Prostate gland (tissue), 2 donors: ENCODE measurements around the gene CNTNAP2. TPM values are rescaled to one million over a fixed set of nuclear protein-coding genes. Genes with fewer than 3 reads are reported as not detected.

Experiments used
- DNase-seq: peaks from one replicate; pipeline ENCODE4 v3.0.0-alpha.2; 2019; ENCODE audit warnings: low spot score
- H3K27ac ChIP-seq, 2 donors: fragments of 200-600 bp; sonication (generic); 2 replicates each; pipeline ENCODE4 v1.5.1; 2017 to 2019
- H3K27me3 ChIP-seq: fragments of 200-600 bp; sonication (generic); replicated peaks from 2 replicates; pipeline ENCODE4 v1.5.1; 2019; ENCODE audit not compliant: insufficient read depth
- H3K36me3 ChIP-seq, 2 donors: fragments of 200-600 bp; sonication (generic); 1 replicate in 1 of 2; 2 replicates in 1 of 2; pipeline versions ENCODE4 v1.5.1 to v1.8.1; 2017 to 2019
- H3K4me1 ChIP-seq: fragments of 200-600 bp; sonication (generic); replicated peaks from 2 replicates; pipeline ENCODE4 v1.5.1; 2019
- H3K4me3 ChIP-seq, 2 donors: fragments of 200-600 bp; sonication (generic); 2 replicates each; pipeline ENCODE4 v1.5.1; 2017 to 2019
- H3K9me3 ChIP-seq: fragments of 200-600 bp; sonication (generic); 2 replicates; pipeline ENCODE4 v1.5.1; 2017
- CTCF ChIP-seq, 4 experiments: fragments of 200-600 bp in 2 of 4; fragments of 450-650 bp in 2 of 4; sonication (generic) in 2 of 4; IDR thresholded peaks; 1 replicate in 3 of 4; 2 replicates in 1 of 4; pipeline ENCODE4 v1.5.1; 2016 to 2019; ENCODE audit warnings: antibody characterized with exemption in 4 of 4, mild to moderate bottlenecking in 2 of 4, moderate library complexity in 2 of 4
- POLR2A ChIP-seq: fragments of 450-650 bp; IDR thresholded peaks from one replicate; pipeline ENCODE4 v1.6.1; 2016; ENCODE audit warnings: antibody characterized with exemption, mild to moderate bottlenecking
- POLR2AphosphoS5 ChIP-seq: sonication (generic); formaldehyde crosslinking; IDR thresholded peaks from one replicate; pipeline ENCODE4 v1.6.1; 2017; ENCODE audit warnings: antibody characterized with exemption
- WGBS: methylation state at CpG from one replicate; pipeline ENCODE4 v1.1.5; 2018; 5-methylcytosine and 5-hydroxymethylcytosine counted together
- intact Hi-C: fragments of 100-400 bp; cut with DNase I; formaldehyde crosslinking; loops from one replicate; pipeline ENCODE4 v1.14.2; 2022
- total RNA-seq, 2 donors: library from RNA; depleted of rRNA; stranded (reverse); fragments of >200 nt; gene quantifications; one replicate each; pipeline ENCODE4 v1.1.0, GENCODE V29; 2016

CNTNAP2 gene
- total RNA-seq, 2 donors from 2014 or later = 10.6 to 43.7 TPM

GRCh38 chr7:146262527-146262926 lies 145.9 kb downstream of the CNTNAP2 start:
- Histone ChIP-seq H3K4me3 (no peak overlapping the region), H3K36me3 (no peaks in the 10 kb centered on the region), H3K27ac (no peak overlapping the region), H3K4me1 (no peaks in the 10 kb centered on the region), H3K9me3 (no peaks in the 10 kb centered on the region), H3K27me3 (no peaks in the 10 kb centered on the region)
- 85% methylated on average over 1 of the region's 1 CpG for WGBS
- intact Hi-C loops = no loop called here
- DNase-seq = no peak
- TF ChIP-seq POLR2A (no peak), POLR2AphosphoS5 (no peak), CTCF (IDR thresholded peaks at IDR 0.05) (no peak)

- intact Hi-C loops = no loop called here
- DNase-seq = no peak
- TF ChIP-seq CTCF (IDR thresholded peaks at IDR 0.05) (no peak), POLR2AphosphoS5 (no peak), POLR2A (no peak)
- H3K4me3 ChIP-seq = no peak overlapping the region
- H3K27ac ChIP-seq = no peak overlapping the region
- H3K36me3 ChIP-seq = no peaks in the 10 kb centered on the region
- H3K9me3 ChIP-seq = no peaks in the 10 kb centered on the region
- 89% methylated on average over 3 of the region's 3 CpGs for WGBS
- H3K4me1 ChIP-seq = no peaks in the 10 kb centered on the region
- H3K27me3 ChIP-seq = no peaks in the 10 kb centered on the region
These were observed 160.3 kb downstream of the CNTNAP2 start for GRCh38 chr7:146276888-146277287.

GRCh38 chr7:146285418-146285817 lies 168.8 kb downstream of the CNTNAP2 start:
- H3K36me3 ChIP-seq = no peaks in the 10 kb centered on the region
- H3K4me1 ChIP-seq = no peaks in the 10 kb centered on the region
- no peak overlapping the region for H3K27ac ChIP-seq
- WGBS = 74% methylated on average over 2 of the region's 3 CpGs
- H3K9me3 ChIP-seq = no peaks in the 10 kb centered on the region
- intact Hi-C loops = no loop called here
- TF ChIP-seq CTCF (IDR thresholded peaks at IDR 0.05) (no peak), POLR2AphosphoS5 (no peak), POLR2A (no peak)
- H3K27me3 ChIP-seq = no peaks in the 10 kb centered on the region
- no peak overlapping the region for H3K4me3 ChIP-seq
- DNase-seq = no peak

- intact Hi-C loops = no loop called here
- DNase-seq = no peak
- Histone ChIP-seq H3K4me1 (no peaks in the 10 kb centered on the region), H3K9me3 (no peaks in the 10 kb centered on the region), H3K27me3 (no peaks in the 10 kb centered on the region), H3K4me3 (no peak overlapping the region), H3K36me3 (no peaks in the 10 kb centered on the region), H3K27ac (no peak overlapping the region)
- TF ChIP-seq POLR2A (no peak), CTCF (IDR thresholded peaks at IDR 0.05) (no peak), POLR2AphosphoS5 (no peak)
- 64% methylated on average over 3 of the region's 3 CpGs for WGBS
These were observed 174.1 kb downstream of the CNTNAP2 start for GRCh38 chr7:146290746-146291145.

GRCh38 chr7:146291900-146292299 lies 175.3 kb downstream of the CNTNAP2 start:
- no peak for DNase-seq
- intact Hi-C loops = no loop called here
- no peak overlapping the region for H3K4me3 ChIP-seq
- H3K9me3 ChIP-seq = no peaks in the 10 kb centered on the region
- WGBS = 31% methylated on average over 1 of the region's 1 CpG
- no peaks in the 10 kb centered on the region for H3K36me3 ChIP-seq
- no peaks in the 10 kb centered on the region for H3K4me1 ChIP-seq
- H3K27ac ChIP-seq = no peak overlapping the region
- TF ChIP-seq POLR2AphosphoS5 = no peak
- H3K27me3 ChIP-seq = no peaks in the 10 kb centered on the region
